Tibial nerve (tissue), 4 donors: ENCODE measurements around the gene TCF7L1.

Experiments used
- CTCF ChIP-seq, 5 experiments: fragments of 200-600 bp in 3 of 5; fragments of 450-650 bp in 2 of 5; sonication (generic) in 3 of 5; IDR thresholded peaks; one replicate each; pipeline ENCODE4 v1.5.1; 2016 to 2019; ENCODE audit warnings: antibody characterized with exemption in 5 of 5, mild to moderate bottlenecking in 3 of 5, moderate library complexity in 2 of 5
- EP300 ChIP-seq, 2 donors: sonication (generic); formaldehyde crosslinking; IDR thresholded peaks; one replicate each; pipeline ENCODE4 v1.6.1; 2017; ENCODE audit warnings: antibody characterized with exemption in 2 of 2, mild to moderate bottlenecking in 1 of 2
- POLR2A ChIP-seq, 2 donors: fragments of 450-650 bp; IDR thresholded peaks; one replicate each; pipeline ENCODE4 v1.6.1; 2017; ENCODE audit warnings: antibody characterized with exemption in 2 of 2, mild to moderate bottlenecking in 2 of 2, moderate library complexity in 2 of 2

GRCh38 chr2:85283641-85284040 is 150.4 kb downstream of the TCF7L1 start:
- TF ChIP-seq CTCF (IDR thresholded peaks at IDR 0.05), result no peak
- TF ChIP-seq POLR2A (IDR thresholded peaks at IDR 0.05), result no peak
- TF ChIP-seq EP300 (IDR thresholded peaks at IDR 0.05), result no peak
